ENCODE measurements around the gene MRC1. TPM values are rescaled to one million over a fixed set of nuclear protein-coding genes. Genes with fewer than 3 reads are reported as not detected.

MRC1 gene
- total RNA-seq: not detected

GRCh38 chr10:17808971-17809841 is at the start of gene MRC1:
Gene MRC1, plus strand, starts transcription at chr10:17809348. Its CDS starts 118 bp downstream, at chr10:17809466.

GRCh38 chr10:17951868-17952371 is 142.8 kb downstream of the MRC1 start, which contains the start of gene SLC39A12:
Gene SLC39A12, plus strand, starts transcription at chr10:17951918. Its CDS starts 1,359 bp downstream, at chr10:17953277.

Small RNAs within 50 kb of the gene (microRNA-seq; reads per million reads assigned to microRNA genes)
- not detected for gene MIR511 (ENCODE audit: borderline microRNAs expressed, borderline replicate concordance)

Other genes starting within 250 kb of the MRC1 start
- gene HACD1, start 192.0 kb upstream of the MRC1 start, total RNA-seq: 1 to 10 TPM; 1.5 to 1.6 TPM
- gene STAM, start 165.2 kb upstream of the MRC1 start, total RNA-seq: 10 to 100 TPM; 21.2 to 23.5 TPM
- gene TMEM236, start 57.1 kb upstream of the MRC1 start, total RNA-seq: under 1 TPM; 0.05 TPM
- gene SLC39A12, start 142.6 kb downstream of the MRC1 start, total RNA-seq: not detected

Measured in activated naive CD4-positive, alpha-beta T cell treated with anti-CD3 and anti-CD28 coated beads, Interleukin-2, amount 10 ng/mL, durations not matched to agents 5 hours and 36 hours (primary cell).